Stimulated activated CD8-positive, alpha-beta memory T cell treated with anti-CD3 and anti-CD28 coated beads, Interleukin-4, amount 100 ng/mL, for 48 hours (primary cell): Measurements from ENCODE around the gene PPP4R2.
A peak's percentile ranks its signal among the peaks of the same experiment; 100 is the strongest.

ENCODE experiments used
- DNase-seq: peaks from one replicate; pipeline ENCODE4 v3.0.0-alpha.2; 2020

Gene PPP4R2, protein sequence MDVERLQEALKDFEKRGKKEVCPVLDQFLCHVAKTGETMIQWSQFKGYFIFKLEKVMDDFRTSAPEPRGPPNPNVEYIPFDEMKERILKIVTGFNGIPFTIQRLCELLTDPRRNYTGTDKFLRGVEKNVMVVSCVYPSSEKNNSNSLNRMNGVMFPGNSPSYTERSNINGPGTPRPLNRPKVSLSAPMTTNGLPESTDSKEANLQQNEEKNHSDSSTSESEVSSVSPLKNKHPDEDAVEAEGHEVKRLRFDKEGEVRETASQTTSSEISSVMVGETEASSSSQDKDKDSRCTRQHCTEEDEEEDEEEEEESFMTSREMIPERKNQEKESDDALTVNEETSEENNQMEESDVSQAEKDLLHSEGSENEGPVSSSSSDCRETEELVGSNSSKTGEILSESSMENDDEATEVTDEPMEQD

DNA sequence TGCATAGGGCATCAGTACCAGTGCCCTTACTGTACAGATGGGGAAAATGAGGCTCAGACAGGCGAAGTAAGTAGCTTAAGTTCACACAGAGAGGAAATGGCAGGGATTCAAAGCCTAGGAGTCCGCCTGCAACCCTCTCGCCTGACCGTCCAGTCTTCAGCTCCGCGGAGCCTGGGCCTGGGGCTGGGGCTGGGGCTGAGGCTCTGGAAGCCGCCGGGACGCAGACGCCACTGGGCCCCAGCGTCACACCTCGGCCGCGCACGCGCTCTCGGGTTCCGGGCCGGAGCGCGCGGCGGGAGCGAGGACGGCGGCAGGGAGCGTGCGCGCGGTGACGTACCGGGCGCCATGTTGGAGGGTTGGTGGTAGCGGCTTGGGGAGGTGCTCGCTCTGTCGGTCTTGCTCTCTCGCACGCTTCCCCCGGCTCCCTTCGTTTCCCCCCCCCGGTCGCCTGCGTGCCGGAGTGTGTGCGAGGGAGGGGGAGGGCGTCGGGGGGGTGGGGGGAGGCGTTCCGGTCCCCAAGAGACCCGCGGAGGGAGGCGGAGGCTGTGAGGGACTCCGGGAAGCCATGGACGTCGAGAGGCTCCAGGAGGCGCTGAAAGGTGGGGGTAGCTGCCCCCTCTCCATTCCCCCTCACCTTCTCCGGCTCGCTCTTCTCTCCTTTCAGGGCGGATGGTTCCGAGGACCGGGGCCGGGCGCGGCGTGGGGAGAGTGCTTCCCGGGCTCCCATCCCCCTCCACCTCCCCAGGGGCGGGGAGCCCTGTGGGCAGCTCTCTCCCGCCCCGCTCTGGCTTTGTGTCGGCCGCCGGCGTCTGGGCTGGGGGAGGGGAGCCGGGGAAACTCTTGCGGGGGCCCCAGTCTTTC lies at the start of gene PPP4R2:
Gene PPP4R2, plus strand, starts transcription at position 339 of the 861 bp plus-strand sequence. Its CDS starts 227 bp downstream, at position 566.
- DNase-seq: peak; percentile 93

DNA sequence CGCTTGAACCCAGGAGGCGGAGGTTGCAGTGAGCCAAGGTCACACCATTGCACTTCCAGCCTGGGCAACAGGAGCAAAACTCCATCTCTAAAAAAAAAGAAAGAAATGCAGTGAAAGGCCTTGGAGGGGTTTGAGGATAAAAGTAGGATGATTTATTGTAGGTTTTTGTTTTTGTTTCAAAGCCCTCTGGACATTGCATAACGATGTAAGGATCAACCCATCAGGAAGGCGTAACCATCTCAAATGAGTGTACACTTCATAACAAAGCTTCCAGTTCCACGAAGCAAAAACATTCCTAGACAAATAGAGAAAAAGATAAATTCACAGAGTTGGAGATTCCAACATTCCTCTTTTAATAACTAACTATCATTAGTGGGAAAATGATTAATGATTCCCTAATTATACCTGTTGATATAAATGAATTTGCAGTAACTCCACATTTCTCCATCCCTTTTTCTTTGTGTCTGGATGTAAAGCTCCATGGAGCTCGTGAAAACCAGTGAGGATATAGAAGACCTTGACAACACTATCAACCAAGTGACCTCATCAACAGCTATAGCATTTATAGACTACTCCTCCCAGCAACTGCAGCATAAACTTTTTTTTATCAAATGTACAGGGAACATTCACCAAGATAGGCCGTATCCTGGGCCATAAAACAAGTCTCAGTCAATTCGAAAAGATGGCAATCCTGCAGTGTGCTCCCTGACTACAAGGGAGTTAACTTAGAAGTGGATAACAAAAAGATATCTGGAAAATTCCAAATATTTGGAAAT lies 48.7 kb upstream of the PPP4R2 start:
- no peak for DNase-seq

DNA sequence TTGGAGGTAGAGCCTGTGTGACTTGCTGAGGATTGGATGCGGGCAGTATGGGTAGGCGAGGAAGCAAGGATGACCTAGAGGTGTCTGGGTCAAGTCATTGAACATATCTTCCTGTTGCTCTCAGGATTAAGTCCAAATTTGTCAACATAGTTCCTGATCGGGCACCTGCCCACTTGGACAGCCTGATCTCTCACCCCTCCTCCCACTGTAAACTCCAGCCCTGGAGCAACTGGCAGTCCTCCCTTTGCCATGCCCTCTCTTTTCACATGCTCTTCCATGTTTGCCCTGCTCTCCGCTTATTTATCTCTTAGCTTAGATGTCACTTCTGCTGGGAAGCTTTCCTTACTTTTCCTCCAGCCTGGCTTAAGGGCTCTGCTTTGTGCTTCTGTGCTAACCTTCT lies 47.6 kb upstream of the PPP4R2 start:
- no peak for DNase-seq

DNA sequence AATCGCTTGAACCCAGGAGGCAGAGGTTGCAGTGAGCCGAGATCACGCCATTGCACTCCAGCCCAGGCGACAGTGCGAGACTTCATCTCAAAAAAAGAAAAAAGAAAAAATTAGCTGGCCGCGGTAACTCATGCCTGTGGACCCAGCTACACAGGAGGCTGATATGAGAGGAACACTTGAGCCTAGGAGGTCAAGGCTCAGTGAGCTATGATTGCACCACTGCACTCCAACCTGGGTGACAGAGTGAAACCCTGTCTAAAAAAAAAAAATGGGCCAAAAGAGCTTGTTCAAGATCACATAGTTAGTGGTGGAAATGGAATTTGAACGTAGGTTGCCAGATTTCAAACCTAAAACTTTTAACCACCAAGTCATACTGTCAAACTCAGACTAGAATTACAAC lies 46.2 kb upstream of the PPP4R2 start:
- DNase-seq: no peak

DNA sequence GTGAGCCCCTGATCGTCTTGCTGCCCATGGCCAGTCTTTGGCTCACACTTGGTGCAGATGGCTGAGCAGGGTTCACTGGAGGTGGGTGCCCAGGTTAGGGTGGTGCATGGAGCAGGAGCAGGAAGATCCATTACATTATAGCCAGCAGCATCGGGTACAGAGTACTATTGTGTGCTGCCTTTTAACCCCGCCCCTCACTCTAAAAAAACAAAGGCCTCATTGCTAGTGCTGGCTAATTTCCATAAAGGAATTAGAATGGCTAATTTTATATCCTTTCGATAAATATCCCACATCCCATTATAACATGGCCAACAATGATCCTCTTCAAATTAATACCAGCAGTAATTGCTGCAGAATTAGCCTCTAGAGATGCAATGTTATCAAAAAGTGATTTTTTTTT lies 45.8 kb upstream of the PPP4R2 start:
- DNase-seq: no peak

DNA sequence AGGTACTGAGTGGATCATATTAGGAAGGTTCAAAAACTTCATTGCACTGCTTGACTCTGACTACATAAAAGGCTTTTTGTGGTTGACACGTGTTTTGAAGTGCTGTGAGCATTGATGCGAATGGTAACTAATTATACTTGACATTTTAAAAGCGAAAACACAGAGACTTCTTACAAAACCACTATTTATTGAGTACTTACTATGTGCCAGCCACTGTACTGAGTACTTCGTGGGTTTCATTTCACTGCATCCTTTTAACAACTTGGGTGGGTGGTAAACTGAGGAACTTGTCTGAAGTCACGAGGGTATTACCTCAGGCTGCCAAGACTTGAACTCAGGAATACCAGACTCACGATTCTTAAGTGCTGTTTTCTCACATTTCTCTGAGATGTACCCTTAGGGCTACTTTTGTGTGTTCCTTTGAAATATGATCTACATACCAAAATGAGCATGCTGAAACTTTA lies 45.3 kb upstream of the PPP4R2 start:
- no peak for DNase-seq

DNA sequence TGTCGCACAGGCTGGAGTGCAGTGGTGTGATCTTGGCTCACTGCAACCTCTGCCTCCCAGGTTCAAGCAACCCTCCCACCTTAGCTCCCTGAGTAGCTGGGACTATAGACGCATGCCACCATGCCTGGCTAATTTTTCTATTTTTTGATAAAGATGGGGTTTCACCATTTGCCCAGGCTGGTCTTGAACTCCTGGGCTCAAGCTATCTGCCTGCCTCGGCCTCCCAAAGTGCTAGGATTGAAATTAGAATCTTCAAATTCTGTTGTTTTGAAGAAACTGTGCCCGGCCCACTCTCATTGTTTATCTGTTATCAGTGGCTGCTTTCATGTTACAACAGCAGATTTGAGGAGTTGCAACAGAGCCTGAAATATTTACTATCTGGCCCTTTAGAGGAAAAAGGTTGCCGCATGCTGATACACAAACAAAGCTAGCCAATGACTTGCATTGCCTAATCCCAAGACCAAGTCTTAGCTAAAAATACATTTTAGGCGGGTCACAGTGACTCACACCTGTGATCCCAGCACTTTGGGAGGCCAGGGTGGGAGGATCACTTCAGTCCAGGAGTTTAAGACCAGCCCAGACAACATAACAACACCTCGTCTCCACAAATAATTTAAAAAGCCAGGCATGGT lies 43.2 kb upstream of the PPP4R2 start:
- DNase-seq: no peak

DNA sequence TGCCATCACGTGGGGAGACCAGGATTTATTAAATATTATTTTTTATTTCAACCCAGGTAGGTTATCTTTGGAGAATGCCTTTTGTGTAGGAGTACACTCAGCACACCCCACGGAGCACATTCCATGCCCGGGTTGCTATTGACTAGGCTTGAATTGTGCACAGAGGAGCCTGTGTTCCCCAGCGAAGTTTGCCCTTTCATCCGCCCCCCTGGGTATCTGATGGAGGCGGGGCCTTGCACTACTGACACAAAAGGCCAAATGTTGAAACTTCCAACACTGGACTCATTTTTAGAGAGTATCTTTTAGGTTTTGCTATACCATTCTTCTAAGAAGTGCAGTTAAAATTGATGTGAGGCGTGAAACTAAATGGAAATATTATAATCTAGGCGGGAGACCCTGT lies 39.3 kb upstream of the PPP4R2 start:
- DNase-seq: no peak

DNA sequence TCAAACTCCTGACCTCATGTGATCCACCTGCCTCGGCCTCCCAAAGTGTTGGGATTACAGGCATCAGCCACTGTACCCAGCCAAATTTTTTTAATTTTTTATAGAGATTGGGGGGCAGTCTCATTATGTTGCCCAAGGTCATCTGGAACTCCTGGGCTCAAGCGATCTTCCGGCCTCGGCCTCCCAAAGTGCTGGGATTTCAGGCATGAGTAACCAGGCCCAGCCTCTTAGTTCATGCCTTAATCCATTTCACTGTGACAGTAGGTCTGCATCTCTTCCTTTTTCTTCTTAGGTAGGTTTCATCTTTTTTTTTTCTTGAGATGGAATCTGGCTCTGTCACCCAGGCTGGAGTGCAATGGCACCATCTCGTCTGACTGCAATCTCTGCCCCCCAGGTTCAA lies 37.3 kb upstream of the PPP4R2 start:
- DNase-seq: no peak

DNA sequence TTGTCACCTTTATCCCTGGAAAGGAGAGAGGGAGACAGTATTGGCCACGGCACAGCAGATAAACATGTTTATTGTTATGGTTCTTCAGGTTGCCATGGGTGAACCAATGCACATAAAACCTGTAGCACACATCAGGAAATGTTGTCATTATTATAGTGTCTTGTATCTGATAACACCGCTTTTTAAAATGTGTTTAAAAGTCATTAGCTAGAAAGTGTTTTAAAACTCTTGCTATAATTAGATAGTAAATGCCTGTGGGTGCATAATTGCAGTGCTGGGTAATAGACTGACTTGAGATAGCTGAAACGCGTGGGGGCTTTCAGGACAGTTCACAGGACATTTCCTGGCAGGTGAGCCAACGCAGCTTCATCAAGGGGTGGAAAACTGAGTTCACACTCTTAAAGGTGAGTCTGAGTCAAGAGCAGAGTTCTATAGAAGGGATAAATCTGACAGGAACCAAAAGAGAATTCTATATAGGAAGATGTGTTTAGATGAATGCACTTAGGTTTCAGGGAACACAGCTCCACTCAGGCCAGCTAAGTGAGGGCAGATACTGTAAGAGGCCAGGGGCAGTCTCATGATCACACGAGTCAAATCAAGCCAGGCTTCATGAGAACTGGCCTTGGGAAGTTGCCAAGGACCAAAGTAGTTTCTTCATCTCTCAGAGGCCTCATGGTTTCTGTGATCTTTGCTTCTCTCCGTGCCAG lies 35.6 kb upstream of the PPP4R2 start:
- DNase-seq: peak; percentile 35

DNA sequence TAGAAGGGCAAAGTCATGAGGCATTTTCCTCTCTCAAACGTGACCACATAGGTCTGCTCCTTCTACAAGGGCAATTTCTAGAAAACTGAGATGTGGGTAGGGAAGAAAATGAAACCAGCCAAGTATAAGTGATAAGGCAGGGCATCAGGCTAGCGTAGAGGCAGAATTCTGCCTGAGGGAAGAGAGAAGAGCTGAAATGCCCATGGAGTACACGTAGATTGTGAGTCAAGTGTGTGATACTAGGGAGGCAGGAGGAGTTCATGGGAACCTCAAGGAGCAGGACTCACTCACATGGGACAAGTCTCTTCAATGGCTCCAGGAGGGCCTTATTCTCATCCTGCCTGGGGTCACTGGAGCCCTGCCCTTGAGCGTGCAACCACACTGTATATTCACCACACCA lies 34.9 kb upstream of the PPP4R2 start:
- no peak for DNase-seq

DNA sequence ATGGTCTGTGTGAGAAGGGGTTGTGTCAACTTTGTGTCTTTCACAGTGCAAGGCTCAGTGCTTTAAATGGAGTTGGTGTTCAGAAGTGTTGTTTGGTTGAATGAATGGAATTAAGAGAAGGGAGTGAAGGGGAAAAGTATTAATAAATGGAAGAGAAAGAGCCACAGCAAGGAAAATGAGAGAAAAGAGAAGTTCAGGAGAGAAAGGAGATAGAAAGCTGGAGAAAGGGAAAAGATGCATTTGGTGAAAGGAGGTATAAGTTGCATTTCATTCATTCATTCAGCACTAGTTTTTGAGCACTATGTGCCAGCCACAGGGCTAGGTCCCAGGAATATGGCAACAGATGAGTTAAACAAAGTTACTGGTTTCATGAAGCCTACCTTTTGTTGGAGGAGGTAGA lies 34.3 kb upstream of the PPP4R2 start:
- DNase-seq: no peak

DNA sequence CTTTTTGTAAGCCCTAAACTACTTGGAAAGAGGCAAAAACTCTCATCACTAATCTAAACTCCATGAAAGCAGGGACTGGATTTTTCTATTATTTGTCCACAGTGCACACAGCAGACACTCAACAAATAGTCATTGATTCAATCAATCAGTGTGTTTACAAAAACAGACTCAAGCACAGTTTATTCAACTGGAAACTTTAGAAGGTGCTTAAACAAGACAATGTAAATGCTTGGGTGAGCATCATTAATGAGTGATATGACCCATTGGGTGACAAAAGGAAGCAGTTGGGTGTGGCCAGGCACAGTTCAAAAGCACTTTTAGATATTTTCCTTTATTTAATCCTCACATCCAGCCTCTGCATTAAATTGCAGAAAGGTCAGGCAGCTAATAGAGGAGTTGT lies 32.0 kb upstream of the PPP4R2 start:
- no peak for DNase-seq

DNA sequence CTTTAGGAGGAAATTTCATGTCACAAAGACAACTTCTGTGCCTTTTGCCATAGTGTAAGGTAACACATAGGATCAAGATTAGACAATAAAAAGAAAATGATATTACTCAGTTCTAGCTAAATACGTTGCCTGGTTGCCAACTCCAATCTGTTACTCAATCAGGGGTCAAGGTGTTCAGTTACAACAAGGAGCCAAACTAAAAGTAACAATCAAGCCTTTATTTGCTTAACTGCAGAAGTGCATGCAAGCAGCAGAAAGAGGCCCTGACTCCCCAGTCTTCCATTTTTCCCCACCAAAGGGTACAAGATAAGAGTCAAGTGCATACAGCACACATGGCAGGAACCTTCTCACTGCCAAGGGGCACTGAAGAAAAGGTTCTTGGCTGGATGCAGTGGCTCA lies 28.3 kb upstream of the PPP4R2 start:
- no peak for DNase-seq

DNA sequence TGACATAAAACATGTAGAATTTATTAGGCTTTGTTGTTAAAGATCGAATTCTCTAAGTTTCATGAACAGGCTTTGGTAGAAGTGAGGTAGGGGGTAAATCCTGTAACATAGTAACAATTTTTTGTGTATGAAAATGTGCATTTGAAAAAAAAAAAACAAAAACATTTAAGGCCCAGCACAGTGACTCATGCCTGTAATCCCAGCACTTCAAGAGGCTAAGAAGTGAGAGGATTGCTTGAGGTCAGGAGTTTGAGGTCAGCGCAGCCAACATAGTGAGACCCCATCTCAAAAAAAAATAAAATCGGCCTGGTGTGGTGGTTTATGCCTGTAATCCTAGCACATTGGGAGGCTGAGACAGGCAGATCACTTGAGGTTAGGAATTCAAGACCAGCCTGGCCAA lies 26.8 kb upstream of the PPP4R2 start:
- DNase-seq: no peak

DNA sequence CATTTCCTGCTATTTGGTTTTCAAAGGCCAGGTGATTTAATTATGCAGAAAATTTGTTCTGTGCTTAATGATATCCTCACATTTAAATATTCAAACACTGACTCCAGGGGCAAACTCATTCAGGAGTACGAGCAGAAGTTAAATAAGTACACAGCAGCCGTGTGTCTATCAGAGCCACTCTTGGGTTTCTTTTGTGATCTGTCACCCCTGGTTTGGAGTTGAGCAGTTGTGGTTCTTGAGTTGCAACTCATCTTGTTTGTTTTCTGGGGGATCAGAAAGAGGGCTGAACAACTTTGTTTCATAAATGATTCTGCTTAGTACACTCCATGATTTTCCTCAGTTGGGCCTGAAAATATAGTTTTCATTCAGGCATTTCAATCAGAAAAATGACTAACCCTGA lies 25.7 kb upstream of the PPP4R2 start:
- DNase-seq: no peak

DNA sequence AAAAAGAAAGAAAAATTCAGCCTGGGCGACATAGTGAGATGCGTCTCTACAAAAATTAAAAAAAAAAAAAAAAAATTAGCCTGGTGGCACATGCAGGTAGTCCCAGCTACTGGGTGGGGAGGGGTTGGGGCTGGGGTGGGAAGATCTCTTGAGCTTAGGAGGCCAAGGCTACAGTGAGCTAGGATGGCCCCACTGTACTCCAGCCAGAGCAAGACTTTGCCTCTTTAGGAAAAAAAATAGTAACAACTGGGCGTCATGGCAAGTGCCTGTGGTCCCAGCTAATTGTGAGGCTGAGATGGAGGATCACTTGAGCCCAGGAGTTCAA lies 23.9 kb upstream of the PPP4R2 start:
- DNase-seq: no peak

DNA sequence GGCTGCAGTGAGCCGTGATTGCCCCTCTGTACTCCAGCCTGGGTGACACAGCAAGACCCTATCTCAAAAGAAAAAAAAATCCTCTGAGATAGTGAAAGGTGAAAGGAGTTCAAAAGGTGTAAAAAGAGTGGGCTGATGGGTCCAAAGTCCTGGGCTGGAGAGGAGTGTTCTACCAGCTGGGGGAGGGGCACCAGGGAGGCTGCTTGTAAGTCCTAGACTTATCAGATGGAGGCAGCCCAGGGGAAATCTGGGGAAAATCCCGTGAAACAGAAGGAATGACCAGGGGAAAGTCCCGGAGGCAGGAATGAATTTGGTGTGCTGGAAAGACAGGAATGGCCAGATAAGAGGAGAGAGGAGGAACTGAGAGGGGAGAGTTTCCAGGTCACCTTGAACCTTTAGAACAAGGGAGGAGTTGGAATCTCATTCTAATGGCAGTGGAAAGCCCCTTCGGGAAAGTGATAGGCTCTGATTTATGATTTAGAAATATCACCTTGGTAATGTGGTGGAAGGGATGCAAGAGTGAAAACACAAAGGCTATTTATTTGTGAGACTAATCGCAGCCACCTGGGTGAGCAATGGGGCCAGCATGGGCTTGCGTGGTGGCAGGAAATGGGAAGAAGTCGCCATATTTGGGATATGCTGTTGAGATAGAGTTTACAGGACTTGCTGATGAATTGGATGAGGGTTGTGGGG lies 23.4 kb upstream of the PPP4R2 start:
- no peak for DNase-seq

DNA sequence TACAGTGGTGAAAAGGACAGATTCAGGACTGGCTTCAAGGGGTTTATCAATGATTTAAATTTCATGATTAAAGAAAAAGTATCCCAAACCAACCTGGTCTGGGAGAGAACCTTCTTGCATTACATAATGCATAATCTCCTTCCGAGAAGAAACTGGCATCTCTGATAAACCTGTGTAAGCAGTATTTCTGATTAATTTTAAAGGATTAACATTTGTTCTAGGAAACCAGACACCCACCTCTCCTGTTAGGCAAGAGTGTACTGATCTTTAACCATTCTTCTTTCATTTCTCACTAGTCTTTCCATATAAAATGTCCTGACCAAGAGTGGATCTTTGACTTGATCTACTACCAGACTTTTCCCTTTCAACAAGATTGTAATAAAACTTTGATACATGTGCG lies 22.8 kb upstream of the PPP4R2 start:
- DNase-seq: no peak

DNA sequence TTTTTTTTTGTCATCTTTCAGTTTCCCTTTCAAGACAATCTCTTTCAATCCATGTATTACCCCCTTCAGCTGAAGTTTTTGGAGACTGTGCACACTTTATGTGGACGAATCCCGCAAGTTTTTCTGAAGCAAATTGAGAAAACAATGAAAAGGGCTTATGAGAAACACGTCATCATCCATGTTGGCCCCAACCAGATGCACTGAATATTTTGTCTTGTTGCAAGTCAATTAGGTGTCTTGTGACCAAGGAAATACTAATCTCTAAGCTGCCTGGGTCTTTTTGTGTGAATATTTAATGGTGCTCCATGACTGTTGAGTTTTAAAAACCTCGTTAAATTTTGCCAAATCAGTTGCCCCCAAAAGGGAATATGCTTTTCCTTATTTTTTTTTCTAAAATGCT lies 21.7 kb upstream of the PPP4R2 start:
- DNase-seq: peak; percentile 6

DNA sequence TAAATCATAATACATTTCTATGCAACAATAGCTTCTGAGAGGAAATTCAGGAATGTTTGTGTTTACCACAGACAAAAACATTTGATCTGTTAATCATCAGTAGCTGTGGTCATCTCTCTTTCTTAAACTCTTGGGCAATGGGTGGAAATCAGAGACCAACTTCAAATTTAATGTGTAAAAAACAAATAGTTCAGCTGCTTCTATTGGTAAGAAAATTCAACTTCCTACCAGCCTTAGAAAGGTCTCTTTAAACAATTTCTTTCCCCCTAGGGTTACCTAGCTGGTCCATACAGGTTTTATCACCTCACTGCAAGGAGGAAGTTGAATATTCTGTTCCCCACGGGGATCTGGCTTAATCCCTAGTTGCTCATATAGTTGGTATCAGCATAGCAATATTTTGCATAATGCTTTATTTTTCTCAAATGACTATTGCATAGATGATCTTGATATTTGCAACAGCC lies 20.3 kb upstream of the PPP4R2 start:
- no peak for DNase-seq
